ENCODE results near the gene NCSTN.

Gene NCSTN

DNA sequence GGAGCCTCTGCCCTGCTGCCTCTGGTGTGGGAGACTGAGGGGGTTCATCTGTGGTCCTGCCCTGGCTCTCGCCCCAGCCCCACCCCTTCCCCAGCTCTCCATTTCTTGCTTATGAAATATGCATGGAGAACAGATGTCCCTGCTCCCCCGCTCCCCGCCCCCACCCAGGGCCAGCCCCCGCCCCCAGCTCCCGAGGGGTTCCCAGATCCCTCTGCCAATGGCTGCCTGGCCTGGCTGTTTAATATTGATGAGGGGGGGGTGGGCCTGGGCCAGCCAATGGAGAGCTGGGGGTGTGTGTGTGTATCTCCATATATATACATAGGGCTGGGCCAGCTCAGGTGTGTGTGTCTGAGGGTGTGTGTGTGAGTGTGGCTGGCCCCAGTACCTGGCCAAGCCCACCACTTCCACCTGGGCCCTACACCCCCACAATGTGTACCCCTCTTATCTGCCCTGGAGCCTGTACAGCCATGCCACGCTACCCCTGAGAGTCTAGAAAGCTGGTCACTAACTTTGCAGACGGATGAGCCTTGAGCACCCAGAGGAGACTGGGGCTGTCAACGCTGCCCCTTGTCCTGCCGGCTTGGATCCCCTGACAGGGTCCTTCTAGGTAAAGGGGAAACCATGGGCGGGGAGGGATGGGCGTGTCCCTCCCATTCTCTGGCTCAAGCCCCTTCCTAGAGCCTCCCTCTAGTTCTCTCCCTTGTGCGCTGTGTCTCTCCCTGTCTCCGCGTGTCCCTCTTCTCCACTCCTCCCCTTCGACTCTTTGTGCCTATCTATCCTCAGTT lies 23.7 kb downstream of the NCSTN start, which contains the start of gene NHLH1:
TSS of gene NHLH1 (plus strand) at position 341 of the 785 bp plus-strand sequence. CDS start 3,661 bp downstream, outside the sequence.
- Histone ChIP-seq H3K27ac (ENCODE audit: low read depth, low read length) (no peak within 1 kb of the TSS), H3K4me2 (ENCODE audit: low read length) (no peak within 1 kb of the TSS), H3K36me3 (ENCODE audit: control insufficient read depth in 1 of 2, insufficient read depth in 2 of 2, low read length in 2 of 2) (no peaks in the 10 kb centered on the region), H3K9me3 (ENCODE audit: insufficient read depth, low read depth, low read length) (no peaks in the 10 kb centered on the region), H3K9ac (ENCODE audit: low read length) (no peak within 1 kb of the TSS), H4K8ac (ENCODE audit: low read depth, low read length) (no peak within 1 kb of the TSS), H3K4me3 (ENCODE audit: low read depth, low read length) (no peak within 1 kb of the TSS), H3K79me2 (ENCODE audit: control insufficient read depth, insufficient read depth, low read length, poor library complexity) (no peaks in the 10 kb centered on the region), H2BK120ac (ENCODE audit: insufficient read depth, low read length, poor library complexity) (no peak within 1 kb of the TSS), H4K91ac (ENCODE audit: low read depth, low read length) (no peak within 1 kb of the TSS), H3K14ac (ENCODE audit: low read length) (no peak within 1 kb of the TSS), H4K12ac (ENCODE audit: low read depth, low read length) (no peak within 1 kb of the TSS), H2BK12ac (ENCODE audit: low read length) (no peak within 1 kb of the TSS), H2AK5ac (ENCODE audit: low read length) (no peak within 1 kb of the TSS), H3K4me1 (ENCODE audit: control insufficient read depth in 1 of 2, insufficient read depth in 2 of 2, low read length in 2 of 2) (peaks cover 5 to 6% of the 10 kb centered on the region in 2 experiments), H3K79me1 (ENCODE audit: low read length) (no peaks in the 10 kb centered on the region), H2BK5ac (ENCODE audit: low read depth, low read length, poor library complexity) (no peak within 1 kb of the TSS), H3K18ac (ENCODE audit: low read length) (no peak within 1 kb of the TSS), H3K27me3 (ENCODE audit: insufficient read depth, low read length) (no peaks in the 10 kb centered on the region), H3K4ac (ENCODE audit: low read depth, low read length) (no peak within 1 kb of the TSS), H2AFZ (ENCODE audit: insufficient read depth, low read length, poor library complexity) (no peak within 1 kb of the TSS), H3K23ac (ENCODE audit: low read length) (no peak within 1 kb of the TSS)
- no peak for DNase-seq
- WGBS (ENCODE audit: extremely low coverage, insufficient coverage, insufficient read length) = no CpG with 5 or more reads among the region's 15 CpGs

DNA sequence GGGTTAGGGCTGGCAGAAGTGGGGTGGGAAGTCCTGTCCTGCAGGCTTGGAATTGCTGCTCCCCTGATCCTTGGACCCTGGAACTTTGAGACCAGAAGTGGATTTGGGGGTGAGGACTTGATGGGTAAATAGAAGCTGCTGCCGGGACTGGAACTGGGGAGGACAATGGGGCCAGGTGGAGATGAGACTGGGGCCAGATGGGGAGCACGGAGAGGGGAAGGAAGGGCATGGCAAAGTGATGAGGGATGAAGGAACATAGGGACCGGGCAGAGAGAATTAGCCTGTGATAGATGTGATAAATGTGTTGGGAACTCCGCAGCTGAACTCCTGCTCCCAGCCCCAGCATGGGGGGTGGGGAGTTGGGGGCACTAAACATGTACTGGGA lies 24.3 kb downstream of the NCSTN start:
- no peak overlapping the region for H3K18ac ChIP-seq (ENCODE audit: low read length)
- no peaks in the 10 kb centered on the region for H3K9me3 ChIP-seq (ENCODE audit: insufficient read depth, low read depth, low read length)
- no peak overlapping the region for H3K14ac ChIP-seq (ENCODE audit: low read length)
- H3K4me3 ChIP-seq (ENCODE audit: low read depth, low read length) = no peak overlapping the region
- no peak overlapping the region for H4K8ac ChIP-seq (ENCODE audit: low read depth, low read length)
- no peaks in the 10 kb centered on the region for H3K36me3 ChIP-seq (ENCODE audit: control insufficient read depth in 1 of 2, insufficient read depth in 2 of 2, low read length in 2 of 2)
- H3K79me1 ChIP-seq (ENCODE audit: low read length) = no peaks in the 10 kb centered on the region
- no peak overlapping the region for H2BK120ac ChIP-seq (ENCODE audit: insufficient read depth, low read length, poor library complexity)
- H4K12ac ChIP-seq (ENCODE audit: low read depth, low read length) = no peak overlapping the region
- DNase-seq = no peak
- H3K4me2 ChIP-seq (ENCODE audit: low read length) = no peak overlapping the region
- H3K4me1 ChIP-seq (ENCODE audit: control insufficient read depth in 1 of 2, insufficient read depth in 2 of 2, low read length in 2 of 2) = peaks cover 0 to under 1% of the 10 kb centered on the region in 2 experiments
- no CpG with 5 or more reads among the region's 4 CpGs for WGBS (ENCODE audit: extremely low coverage, insufficient coverage, insufficient read length)
- H3K9ac ChIP-seq (ENCODE audit: low read length) = no peak overlapping the region
- H2BK12ac ChIP-seq (ENCODE audit: low read length) = no peak overlapping the region
- no peak overlapping the region for H4K91ac ChIP-seq (ENCODE audit: low read depth, low read length)
- H3K23ac ChIP-seq (ENCODE audit: low read length) = no peak overlapping the region
- H2AK5ac ChIP-seq (ENCODE audit: low read length) = no peak overlapping the region
- no peak overlapping the region for H2BK5ac ChIP-seq (ENCODE audit: low read depth, low read length, poor library complexity)
- no peaks in the 10 kb centered on the region for H3K27me3 ChIP-seq (ENCODE audit: insufficient read depth, low read length)
- H3K27ac ChIP-seq (ENCODE audit: low read depth, low read length) = no peak overlapping the region
- H3K79me2 ChIP-seq (ENCODE audit: control insufficient read depth, insufficient read depth, low read length, poor library complexity) = no peaks in the 10 kb centered on the region
- no peak overlapping the region for H3K4ac ChIP-seq (ENCODE audit: low read depth, low read length)
- no peak overlapping the region for H2AFZ ChIP-seq (ENCODE audit: insufficient read depth, low read length, poor library complexity)

DNA sequence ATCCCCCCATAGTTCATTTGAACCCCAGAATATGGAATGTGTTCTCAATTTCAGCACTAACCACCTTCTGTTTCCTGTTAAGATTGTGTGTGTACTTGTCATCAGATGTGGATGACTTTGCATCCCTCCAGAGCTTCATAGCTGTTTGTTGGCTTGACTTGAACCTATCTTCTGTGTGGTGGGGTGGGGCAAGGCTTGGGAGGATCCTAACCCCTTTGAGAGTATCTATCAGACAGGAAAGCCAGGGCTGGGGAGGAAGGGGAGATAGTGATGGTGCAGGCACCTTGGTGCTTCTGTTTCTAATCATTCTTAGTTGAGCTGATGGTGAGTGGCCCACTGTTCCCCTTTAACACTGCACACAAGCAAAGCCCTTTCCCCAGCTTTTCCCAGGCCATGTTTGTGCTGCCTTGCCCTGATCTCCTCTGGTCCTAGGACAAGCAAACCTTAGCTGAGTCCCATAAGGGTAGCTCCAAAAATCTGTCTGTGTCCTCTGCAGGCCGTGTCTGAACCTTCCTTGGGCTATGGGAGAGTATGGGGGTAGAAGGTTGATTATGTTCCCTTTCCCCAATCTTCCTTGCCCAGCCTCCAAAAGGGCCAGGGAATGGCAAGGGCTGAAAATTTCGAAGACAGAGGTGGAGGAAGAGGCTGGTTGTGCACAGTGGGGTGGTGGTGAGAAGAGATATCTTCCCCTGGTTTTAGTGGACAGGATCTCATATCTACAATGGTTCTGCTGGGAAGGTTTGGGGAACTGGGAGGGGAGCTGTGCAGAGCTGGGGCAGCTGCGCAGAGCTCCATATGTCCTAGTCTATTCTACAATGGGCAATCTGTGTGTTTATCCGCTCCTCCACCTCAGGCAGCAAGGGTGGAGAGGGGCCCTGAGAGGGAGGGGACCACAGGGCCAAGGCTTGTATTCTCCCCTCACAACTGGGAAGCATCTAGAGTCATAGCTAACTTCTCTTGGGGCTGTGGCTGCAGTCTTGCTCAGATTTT lies 25.0 kb downstream of the NCSTN start:
- no CpG with 5 or more reads among the region's 4 CpGs for WGBS (ENCODE audit: extremely low coverage, insufficient coverage, insufficient read length)

DNA sequence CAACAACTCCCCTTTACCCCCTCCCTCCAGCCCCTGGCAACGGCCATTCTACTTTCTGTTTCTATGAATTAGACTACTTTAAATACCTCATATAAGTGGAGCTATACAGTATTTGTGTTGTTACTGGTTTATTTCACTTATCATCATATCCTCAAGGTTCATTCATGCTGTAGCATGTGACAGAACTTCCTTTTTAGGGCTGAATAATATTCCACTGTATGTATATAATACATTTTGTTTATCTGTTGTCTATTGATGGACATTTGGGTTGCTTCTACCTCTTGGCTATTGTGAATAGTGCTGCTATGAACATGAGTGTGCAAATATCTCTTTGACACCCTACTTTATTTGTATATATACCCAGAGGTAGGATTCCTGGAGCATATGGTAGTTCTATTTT lies 25.9 kb downstream of the NCSTN start:
- Histone ChIP-seq H2BK120ac (ENCODE audit: insufficient read depth, low read length, poor library complexity) (no peak overlapping the region), H3K79me1 (ENCODE audit: low read length) (no peaks in the 10 kb centered on the region), H3K4ac (ENCODE audit: low read depth, low read length) (no peak overlapping the region), H3K23ac (ENCODE audit: low read length) (no peak overlapping the region), H3K9me3 (ENCODE audit: insufficient read depth, low read depth, low read length) (no peaks in the 10 kb centered on the region), H4K8ac (ENCODE audit: low read depth, low read length) (no peak overlapping the region), H3K27ac (ENCODE audit: low read depth, low read length) (no peak overlapping the region), H3K18ac (ENCODE audit: low read length) (no peak overlapping the region), H3K9ac (ENCODE audit: low read length) (no peak overlapping the region), H2BK5ac (ENCODE audit: low read depth, low read length, poor library complexity) (no peak overlapping the region), H4K91ac (ENCODE audit: low read depth, low read length) (no peak overlapping the region), H4K12ac (ENCODE audit: low read depth, low read length) (no peak overlapping the region), H3K27me3 (ENCODE audit: insufficient read depth, low read length) (no peaks in the 10 kb centered on the region), H3K79me2 (ENCODE audit: control insufficient read depth, insufficient read depth, low read length, poor library complexity) (no peaks in the 10 kb centered on the region), H2BK12ac (ENCODE audit: low read length) (no peak overlapping the region), H3K4me3 (ENCODE audit: low read depth, low read length) (no peak overlapping the region), H3K4me2 (ENCODE audit: low read length) (no peak overlapping the region), H2AFZ (ENCODE audit: insufficient read depth, low read length, poor library complexity) (no peak overlapping the region), H3K14ac (ENCODE audit: low read length) (no peak overlapping the region), H2AK5ac (ENCODE audit: low read length) (no peak overlapping the region), H3K4me1 (ENCODE audit: control insufficient read depth in 1 of 2, insufficient read depth in 2 of 2, low read length in 2 of 2) (no peaks in the 10 kb centered on the region), H3K36me3 (ENCODE audit: control insufficient read depth in 1 of 2, insufficient read depth in 2 of 2, low read length in 2 of 2) (no peaks in the 10 kb centered on the region)
- WGBS (ENCODE audit: extremely low coverage, insufficient coverage, insufficient read length) = no CpG with 5 or more reads among the region's 1 CpG
- no peak for DNase-seq

More for the DNA sequence above, 25.0 kb downstream of the NCSTN start:
- no peak overlapping the region for H2AK5ac ChIP-seq (ENCODE audit: low read length)
- no peaks in the 10 kb centered on the region for H3K4me1 ChIP-seq (ENCODE audit: control insufficient read depth in 1 of 2, insufficient read depth in 2 of 2, low read length in 2 of 2)
- no peaks in the 10 kb centered on the region for H3K79me2 ChIP-seq (ENCODE audit: control insufficient read depth, insufficient read depth, low read length, poor library complexity)
- no peak overlapping the region for H2BK5ac ChIP-seq (ENCODE audit: low read depth, low read length, poor library complexity)
- no peaks in the 10 kb centered on the region for H3K9me3 ChIP-seq (ENCODE audit: insufficient read depth, low read depth, low read length)
- H2BK12ac ChIP-seq (ENCODE audit: low read length) = no peak overlapping the region
- H2BK120ac ChIP-seq (ENCODE audit: insufficient read depth, low read length, poor library complexity) = no peak overlapping the region
- no peak overlapping the region for H3K4me2 ChIP-seq (ENCODE audit: low read length)
- H3K27ac ChIP-seq (ENCODE audit: low read depth, low read length) = no peak overlapping the region
- no peak overlapping the region for H3K4ac ChIP-seq (ENCODE audit: low read depth, low read length)
- H3K23ac ChIP-seq (ENCODE audit: low read length) = no peak overlapping the region
- no peak overlapping the region for H2AFZ ChIP-seq (ENCODE audit: insufficient read depth, low read length, poor library complexity)
- no peaks in the 10 kb centered on the region for H3K36me3 ChIP-seq (ENCODE audit: control insufficient read depth in 1 of 2, insufficient read depth in 2 of 2, low read length in 2 of 2)
- H4K91ac ChIP-seq (ENCODE audit: low read depth, low read length) = no peak overlapping the region
- DNase-seq = no peak
- H3K4me3 ChIP-seq (ENCODE audit: low read depth, low read length) = no peak overlapping the region
- H3K9ac ChIP-seq (ENCODE audit: low read length) = peak overlapping the region; percentile 26
- no peak overlapping the region for H3K18ac ChIP-seq (ENCODE audit: low read length)
- no peak overlapping the region for H4K12ac ChIP-seq (ENCODE audit: low read depth, low read length)
- H3K79me1 ChIP-seq (ENCODE audit: low read length) = no peaks in the 10 kb centered on the region
- H3K14ac ChIP-seq (ENCODE audit: low read length) = no peak overlapping the region
- no peaks in the 10 kb centered on the region for H3K27me3 ChIP-seq (ENCODE audit: insufficient read depth, low read length)
- H4K8ac ChIP-seq (ENCODE audit: low read depth, low read length) = no peak overlapping the region

Measured in trophoblast cell (in vitro differentiated cells and primary cell).